Measurements from ENCODE around the gene LRRC7. TPM values are rescaled to one million over a fixed set of nuclear protein-coding genes. Genes with fewer than 3 reads are reported as not detected.

LRRC7 gene
- total RNA-seq, 2 experiments from 2014 or later = not detected

GRCh38 chr1:69754521-69754920 lies 186.8 kb downstream of the LRRC7 start:
- DNase-seq = no peak
- Mint-ChIP-seq H3K36me3 (no peaks in the 10 kb centered on the region), H3K27ac (no peak overlapping the region), H3K4me3 (no peak overlapping the region), H3K9me3 (peaks cover 3% of the 10 kb centered on the region), H3K27me3 (no peaks in the 10 kb centered on the region), H3K4me1 (ENCODE audit: low read depth) (no peaks in the 10 kb centered on the region)
- intact Hi-C loops (cut with micrococcal nuclease) = no loop called here
- POLR2A ChIA-PET = no interaction called here
- CTCF ChIA-PET = no interaction called here

- H3K27me3 Mint-ChIP-seq = no peaks in the 10 kb centered on the region
- peaks cover 3% of the 10 kb centered on the region for H3K9me3 Mint-ChIP-seq
- DNase-seq = no peak
- ChIA-PET CTCF (no interaction called here), POLR2A (no interaction called here)
- H3K27ac Mint-ChIP-seq = no peak overlapping the region
- H3K4me3 Mint-ChIP-seq = no peak overlapping the region
- H3K36me3 Mint-ChIP-seq = no peaks in the 10 kb centered on the region
- intact Hi-C loops (cut with micrococcal nuclease) = no loop called here
- H3K4me1 Mint-ChIP-seq (ENCODE audit: low read depth) = no peaks in the 10 kb centered on the region
Observed at GRCh38 chr1:69755647-69756046, 187.9 kb downstream of the LRRC7 start.

- CTCF ChIA-PET = no interaction called here
- H3K9me3 Mint-ChIP-seq = no peaks in the 10 kb centered on the region
- no peak for DNase-seq
- no peak overlapping the region for H3K4me3 Mint-ChIP-seq
- intact Hi-C loops (cut with micrococcal nuclease) = no loop called here
- H3K36me3 Mint-ChIP-seq = no peaks in the 10 kb centered on the region
- H3K27ac Mint-ChIP-seq = no peak overlapping the region
- POLR2A ChIA-PET = no interaction called here
- no peaks in the 10 kb centered on the region for H3K27me3 Mint-ChIP-seq
- no peaks in the 10 kb centered on the region for H3K4me1 Mint-ChIP-seq (ENCODE audit: low read depth)
Observed at GRCh38 chr1:69765951-69766350, 198.2 kb downstream of the LRRC7 start.

GRCh38 chr1:69766431-69767180 lies 198.9 kb downstream of the LRRC7 start:
- no peaks in the 10 kb centered on the region for H3K9me3 Mint-ChIP-seq
- POLR2A ChIA-PET = no interaction called here
- no peak overlapping the region for H3K27ac Mint-ChIP-seq
- H3K27me3 Mint-ChIP-seq = no peaks in the 10 kb centered on the region
- DNase-seq = no peak
- H3K4me1 Mint-ChIP-seq (ENCODE audit: low read depth) = no peaks in the 10 kb centered on the region
- CTCF ChIA-PET = no interaction called here
- no peak overlapping the region for H3K4me3 Mint-ChIP-seq
- intact Hi-C loops (cut with micrococcal nuclease) = no loop called here
- H3K36me3 Mint-ChIP-seq = no peaks in the 10 kb centered on the region

- intact Hi-C loops (cut with micrococcal nuclease) = no loop called here
Observed at GRCh38 chr1:69776555-69776954, 208.8 kb downstream of the LRRC7 start.

GRCh38 chr1:69777423-69777822 lies 209.7 kb downstream of the LRRC7 start:
- intact Hi-C loops (cut with micrococcal nuclease) = no loop called here
- DNase-seq = no peak
- no peaks in the 10 kb centered on the region for H3K36me3 Mint-ChIP-seq
- no peaks in the 10 kb centered on the region for H3K4me1 Mint-ChIP-seq (ENCODE audit: low read depth)
- no peak overlapping the region for H3K27ac Mint-ChIP-seq
- peaks cover 4% of the 10 kb centered on the region for H3K9me3 Mint-ChIP-seq
- no peaks in the 10 kb centered on the region for H3K27me3 Mint-ChIP-seq
- H3K4me3 Mint-ChIP-seq = no peak overlapping the region
- POLR2A ChIA-PET = no interaction called here
- CTCF ChIA-PET = no interaction called here

More at GRCh38 chr1:69776555-69776954, 208.8 kb downstream of the LRRC7 start:
- POLR2A ChIA-PET = no interaction called here
- Mint-ChIP-seq H3K9me3 (no peaks in the 10 kb centered on the region), H3K4me1 (ENCODE audit: low read depth) (no peaks in the 10 kb centered on the region), H3K4me3 (no peak overlapping the region), H3K27me3 (no peaks in the 10 kb centered on the region), H3K36me3 (no peaks in the 10 kb centered on the region), H3K27ac (no peak overlapping the region)
- no peak for DNase-seq
- CTCF ChIA-PET = interaction anchor here (0.6 kb wide), 1 partner anchor 1075 kb away, joined by 4 read pairs; no protein-coding TSS in a partner anchor

GRCh38 chr1:69777971-69778370 lies 210.2 kb downstream of the LRRC7 start:
- Mint-ChIP-seq H3K4me1 (ENCODE audit: low read depth) (no peaks in the 10 kb centered on the region), H3K9me3 (peaks cover 5% of the 10 kb centered on the region)

GRCh38 chr1:69787151-69787550 lies 219.4 kb downstream of the LRRC7 start:
- H3K4me1 Mint-ChIP-seq (ENCODE audit: low read depth) = no peaks in the 10 kb centered on the region
- ChIA-PET POLR2A (no interaction called here), CTCF (no interaction called here)

More at GRCh38 chr1:69777971-69778370, 210.2 kb downstream of the LRRC7 start:
- no peak for DNase-seq
- no peak overlapping the region for H3K4me3 Mint-ChIP-seq
- CTCF ChIA-PET = no interaction called here
- intact Hi-C loops (cut with micrococcal nuclease) = no loop called here
- no peaks in the 10 kb centered on the region for H3K27me3 Mint-ChIP-seq
- H3K27ac Mint-ChIP-seq = no peak overlapping the region
- POLR2A ChIA-PET = no interaction called here
- H3K36me3 Mint-ChIP-seq = no peaks in the 10 kb centered on the region

GRCh38 chr1:69791311-69791710 lies 223.6 kb downstream of the LRRC7 start:
- DNase-seq = no peak
- H3K4me1 Mint-ChIP-seq (ENCODE audit: low read depth) = no peaks in the 10 kb centered on the region
- no peak overlapping the region for H3K4me3 Mint-ChIP-seq
- no peaks in the 10 kb centered on the region for H3K36me3 Mint-ChIP-seq
- peaks cover 3% of the 10 kb centered on the region for H3K9me3 Mint-ChIP-seq
- H3K27ac Mint-ChIP-seq = no peak overlapping the region
- no peaks in the 10 kb centered on the region for H3K27me3 Mint-ChIP-seq
- intact Hi-C loops (cut with micrococcal nuclease) = no loop called here
- ChIA-PET POLR2A (no interaction called here), CTCF (no interaction called here)

More at GRCh38 chr1:69787151-69787550, 219.4 kb downstream of the LRRC7 start:
- intact Hi-C loops (cut with micrococcal nuclease) = no loop called here
- H3K36me3 Mint-ChIP-seq = no peaks in the 10 kb centered on the region
- peaks cover 4% of the 10 kb centered on the region for H3K9me3 Mint-ChIP-seq
- no peaks in the 10 kb centered on the region for H3K27me3 Mint-ChIP-seq
- no peak overlapping the region for H3K27ac Mint-ChIP-seq
- H3K4me3 Mint-ChIP-seq = no peak overlapping the region
- DNase-seq = no peak

GRCh38 chr1:69794831-69795230 lies 227.1 kb downstream of the LRRC7 start:
- Mint-ChIP-seq H3K27me3 (no peaks in the 10 kb centered on the region), H3K4me3 (no peak overlapping the region), H3K4me1 (ENCODE audit: low read depth) (no peaks in the 10 kb centered on the region), H3K27ac (no peak overlapping the region), H3K36me3 (no peaks in the 10 kb centered on the region), H3K9me3 (peaks cover 12% of the 10 kb centered on the region)
- intact Hi-C loops (cut with micrococcal nuclease) = no loop called here
- no peak for DNase-seq
- ChIA-PET CTCF (no interaction called here), POLR2A (no interaction called here)

- Mint-ChIP-seq H3K36me3 (no peaks in the 10 kb centered on the region), H3K27me3 (no peaks in the 10 kb centered on the region), H3K4me3 (no peak overlapping the region), H3K4me1 (ENCODE audit: low read depth) (no peaks in the 10 kb centered on the region), H3K27ac (no peak overlapping the region), H3K9me3 (peaks cover 3% of the 10 kb centered on the region)
- ChIA-PET CTCF (interaction anchor here (1.0 kb wide), 1 partner anchor 22 kb away, joined by 3 read pairs; no protein-coding TSS in a partner anchor), POLR2A (no interaction called here)
- intact Hi-C loops (cut with micrococcal nuclease) = no loop called here
- no peak for DNase-seq
Observed at GRCh38 chr1:69814926-69815325, 247.2 kb downstream of the LRRC7 start.

- no peaks in the 10 kb centered on the region for H3K27me3 Mint-ChIP-seq
- ChIA-PET CTCF (interaction anchor here (0.6 kb wide), 1 partner anchor 676 kb away, joined by 3 read pairs; no protein-coding TSS in a partner anchor), POLR2A (no interaction called here)
- H3K4me1 Mint-ChIP-seq (ENCODE audit: low read depth) = no peaks in the 10 kb centered on the region
- H3K27ac Mint-ChIP-seq = no peak overlapping the region
- no peak overlapping the region for H3K4me3 Mint-ChIP-seq
- intact Hi-C loops (cut with micrococcal nuclease) = no loop called here
- H3K9me3 Mint-ChIP-seq = no peaks in the 10 kb centered on the region
- H3K36me3 Mint-ChIP-seq = no peaks in the 10 kb centered on the region
- DNase-seq = no peak
Observed at GRCh38 chr1:69824932-69825331, 257.2 kb downstream of the LRRC7 start.

GRCh38 chr1:69827732-69828131 lies 260.0 kb downstream of the LRRC7 start:
- Mint-ChIP-seq H3K4me1 (ENCODE audit: low read depth) (no peaks in the 10 kb centered on the region), H3K9me3 (no peaks in the 10 kb centered on the region), H3K27me3 (no peaks in the 10 kb centered on the region), H3K27ac (no peak overlapping the region), H3K36me3 (no peaks in the 10 kb centered on the region), H3K4me3 (no peak overlapping the region)
- intact Hi-C loops (cut with micrococcal nuclease) = no loop called here
- POLR2A ChIA-PET = no interaction called here
- DNase-seq = no peak
- CTCF ChIA-PET = no interaction called here

Data from activated CD4-positive, alpha-beta memory T cell treated with anti-CD3 and anti-CD28 coated beads for 36 hours (primary cell).